Right renal cortex interstitium (tissue), 3 donors: ENCODE results near the gene KCNN3. TPM values are rescaled to one million over a fixed set of nuclear protein-coding genes. Genes with fewer than 3 reads are reported as not detected.
"Not testable (repeated sequence)": the region's sequence is repeated elsewhere in the genome, so short reads cannot be mapped to it uniquely, and the experiment has no call there.

Experiments
- DNase-seq, 3 donors: peaks; one replicate each; pipeline ENCODE4 v3.0.0-alpha.2; 2013; ENCODE audit warnings: low read depth in 3 of 3, low spot score in 2 of 3
- polyA plus RNA-seq, 3 donors: library from polyadenylated mRNA; unstranded; fragments of 120-200 nt; gene quantifications; one replicate each; pipeline ENCODE4 v1.2.1, GENCODE V29; 2013; ENCODE audit not compliant: insufficient read length in 3 of 3

Gene KCNN3
- 1 to 10 TPM; 2.0 to 2.8 (median 2.4) TPM for polyA plus RNA-seq

DNA sequence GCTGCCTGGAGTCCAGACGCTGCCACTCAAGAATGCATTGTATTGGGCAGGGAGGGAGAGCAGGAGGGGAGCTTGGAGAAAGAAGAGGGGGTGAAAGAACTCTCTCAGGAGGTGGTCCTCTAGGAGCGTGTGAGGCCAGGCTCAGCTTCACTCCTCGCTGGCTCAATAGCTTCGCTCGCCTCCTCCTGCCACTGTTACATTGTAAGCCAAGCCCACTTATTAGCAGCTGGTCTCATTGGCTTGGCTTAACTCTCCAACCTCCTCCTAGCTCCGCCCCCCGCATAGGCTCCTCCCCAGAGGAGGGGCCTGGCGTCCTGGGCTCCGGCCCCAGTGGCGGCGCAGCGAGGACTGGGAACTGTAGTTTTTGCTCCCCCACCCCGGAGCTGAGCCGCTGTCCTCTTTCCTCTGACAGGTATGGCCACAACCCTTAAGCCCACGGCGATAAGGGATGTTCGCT is at the start of gene KCNN3:
Gene KCNN3, minus strand, starts transcription at position 167 of the 457 bp plus-strand sequence. CDS start 317 bp downstream, outside the sequence.
- peak; percentile 77 to 93 (median 84) for DNase-seq

DNA sequence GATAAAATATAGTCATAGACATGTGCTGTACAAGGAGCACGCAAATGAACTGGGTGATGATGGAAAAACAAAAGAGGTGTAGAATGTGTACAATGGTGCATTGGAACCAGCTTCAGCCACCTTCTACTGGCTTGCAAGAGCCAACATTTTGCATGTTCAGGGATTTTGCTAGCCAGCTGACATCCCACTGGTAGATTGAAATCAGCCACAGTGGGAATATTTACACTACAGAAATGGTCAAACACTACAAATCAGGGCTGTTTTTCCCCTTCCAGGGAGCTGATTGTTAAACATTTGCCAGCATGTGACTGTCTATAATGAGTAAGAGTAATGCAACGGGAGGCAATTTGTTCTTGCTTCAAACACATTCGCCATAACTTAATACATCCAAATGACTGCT is 43.2 kb upstream of the KCNN3 start:
- DNase-seq = no peak

DNA sequence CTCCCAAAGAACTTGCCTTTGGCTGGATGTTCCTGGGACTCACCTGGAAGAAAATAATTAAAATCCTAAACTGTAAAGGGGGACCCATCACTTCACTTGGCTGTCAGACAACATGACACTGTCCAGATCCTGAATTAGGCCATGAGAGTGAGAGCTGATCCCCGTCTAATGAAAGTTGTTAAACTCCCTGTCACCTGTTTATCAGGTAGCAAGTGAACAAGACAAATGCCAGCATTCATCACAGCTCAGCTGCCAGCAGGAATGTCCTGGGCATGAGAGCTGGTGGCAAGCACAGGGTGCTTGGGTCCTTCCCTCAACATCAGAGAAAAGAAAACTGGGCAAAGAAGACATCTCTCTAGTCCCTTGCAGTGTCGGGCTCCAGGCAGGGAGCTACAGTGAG is 42.7 kb upstream of the KCNN3 start:
- no peak for DNase-seq

DNA sequence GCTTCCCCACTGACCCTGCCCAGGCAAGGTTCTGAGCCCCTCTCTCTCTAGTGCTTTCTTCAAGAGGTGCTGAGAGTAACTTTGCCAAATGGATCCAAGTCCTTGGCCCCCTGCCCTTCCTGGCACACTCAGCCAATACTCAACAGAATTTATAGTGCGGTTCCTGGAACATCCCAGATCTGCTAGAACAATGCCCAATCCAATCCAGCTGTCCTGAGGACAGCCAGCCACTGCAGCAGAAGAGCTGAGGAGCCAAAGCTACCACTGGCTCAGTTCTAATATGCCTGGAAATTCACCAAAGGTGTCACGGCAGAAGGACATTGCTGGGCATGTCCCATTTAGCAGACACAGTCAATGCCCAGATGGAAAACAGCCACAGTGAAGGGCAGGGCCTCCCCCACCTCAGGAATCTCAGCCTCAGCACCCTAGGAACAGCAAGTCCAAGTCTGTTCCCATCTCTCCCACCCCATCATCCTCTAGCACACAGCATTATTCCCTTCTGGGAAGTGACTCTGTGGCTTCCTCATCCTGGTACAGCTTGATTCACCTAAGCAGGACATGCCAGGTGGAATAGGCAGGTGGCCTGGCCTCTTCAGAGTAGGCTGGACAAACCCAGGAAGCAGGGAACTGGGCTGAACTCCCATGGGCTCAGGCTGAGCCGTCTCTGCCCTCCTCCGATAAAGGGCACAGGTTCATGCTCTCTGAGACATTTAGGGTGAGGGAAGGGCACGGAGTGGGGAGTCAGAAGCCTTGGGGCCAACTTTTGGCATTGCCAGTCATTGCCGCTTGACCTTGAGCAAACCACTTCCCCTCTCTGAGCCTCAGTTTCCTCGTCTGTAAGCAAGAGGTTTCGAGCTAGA is 41.8 kb upstream of the KCNN3 start:
- no peak for DNase-seq

DNA sequence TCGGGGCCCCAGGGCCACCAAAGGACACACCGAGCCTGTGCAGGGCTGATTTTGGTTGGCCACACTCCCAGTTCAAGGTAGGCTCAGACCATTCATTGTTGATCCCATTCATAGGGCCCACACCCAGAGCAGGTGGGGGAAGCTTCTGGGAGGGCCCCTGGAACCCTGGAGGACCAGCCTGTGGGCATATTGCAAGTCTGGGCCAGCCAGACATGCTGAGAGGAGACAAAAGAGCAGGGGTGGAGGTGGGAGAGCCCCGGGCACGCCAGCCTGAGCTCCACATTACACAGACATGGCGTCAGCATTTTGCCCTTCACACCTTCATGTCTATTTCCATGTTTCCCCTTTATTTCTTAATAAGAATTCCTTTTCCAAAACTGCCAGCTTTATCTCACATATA is 40.8 kb upstream of the KCNN3 start:
- no peak for DNase-seq

DNA sequence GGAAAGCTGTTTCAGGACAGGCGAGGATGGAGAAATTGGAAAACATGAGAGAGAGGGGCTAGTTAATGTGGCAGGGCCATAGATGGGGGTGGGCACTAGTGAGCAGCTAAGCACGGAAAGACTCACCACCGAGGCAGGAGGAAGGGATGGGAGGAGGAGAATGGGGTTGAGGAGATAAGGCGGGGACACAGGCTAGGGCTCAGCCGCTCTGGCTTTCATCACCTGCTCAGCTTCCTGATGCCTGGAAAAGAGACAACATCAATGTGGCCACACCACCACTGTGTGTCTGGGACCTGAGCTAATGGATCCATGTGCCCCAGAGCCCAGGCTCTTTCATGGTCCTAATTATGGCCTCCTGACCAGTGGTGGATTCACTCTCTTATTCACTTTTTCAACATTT is 38.9 kb upstream of the KCNN3 start:
- no peak for DNase-seq

DNA sequence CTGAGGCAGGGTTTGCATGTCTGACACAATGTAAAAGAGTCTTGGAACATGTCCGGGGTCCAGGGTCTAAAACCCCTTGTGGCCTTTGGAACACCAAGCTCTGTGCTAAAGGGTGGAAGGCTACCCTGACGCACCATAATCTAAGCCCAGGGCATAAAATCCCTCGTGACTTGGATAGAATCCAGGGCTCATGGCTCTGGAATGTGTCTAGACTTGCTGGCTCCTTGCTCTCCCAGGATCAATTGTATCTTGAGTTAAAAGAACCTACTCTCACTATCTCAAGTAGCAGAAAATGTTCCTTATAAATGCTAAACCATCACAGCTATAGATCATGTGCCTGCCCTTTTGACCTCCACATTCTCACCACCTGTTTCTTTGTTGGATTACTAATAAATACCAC is 38.0 kb upstream of the KCNN3 start:
- DNase-seq = not testable (repeated sequence)

DNA sequence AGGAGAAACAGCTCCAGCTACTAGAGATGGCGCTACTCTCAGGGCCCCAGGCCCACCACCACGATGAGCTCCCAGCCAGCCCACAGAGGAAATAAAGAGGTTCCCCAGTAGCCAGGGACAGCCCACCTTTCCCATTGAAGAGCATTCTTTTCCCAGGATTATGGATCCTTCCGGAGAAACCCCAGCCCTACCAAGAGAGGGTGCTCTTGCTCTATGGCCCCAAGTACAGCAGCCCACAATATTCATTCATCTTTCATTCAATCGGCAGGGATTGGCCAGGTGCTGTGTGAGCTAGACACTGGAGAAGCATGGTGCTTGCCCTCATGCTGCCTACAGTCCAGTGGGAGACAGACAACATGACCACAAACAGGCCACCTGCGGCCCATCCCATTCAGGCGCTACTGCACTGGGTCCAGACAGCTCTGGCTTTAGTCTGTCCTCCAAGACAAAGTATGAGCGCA is 36.6 kb upstream of the KCNN3 start:
- no peak for DNase-seq

DNA sequence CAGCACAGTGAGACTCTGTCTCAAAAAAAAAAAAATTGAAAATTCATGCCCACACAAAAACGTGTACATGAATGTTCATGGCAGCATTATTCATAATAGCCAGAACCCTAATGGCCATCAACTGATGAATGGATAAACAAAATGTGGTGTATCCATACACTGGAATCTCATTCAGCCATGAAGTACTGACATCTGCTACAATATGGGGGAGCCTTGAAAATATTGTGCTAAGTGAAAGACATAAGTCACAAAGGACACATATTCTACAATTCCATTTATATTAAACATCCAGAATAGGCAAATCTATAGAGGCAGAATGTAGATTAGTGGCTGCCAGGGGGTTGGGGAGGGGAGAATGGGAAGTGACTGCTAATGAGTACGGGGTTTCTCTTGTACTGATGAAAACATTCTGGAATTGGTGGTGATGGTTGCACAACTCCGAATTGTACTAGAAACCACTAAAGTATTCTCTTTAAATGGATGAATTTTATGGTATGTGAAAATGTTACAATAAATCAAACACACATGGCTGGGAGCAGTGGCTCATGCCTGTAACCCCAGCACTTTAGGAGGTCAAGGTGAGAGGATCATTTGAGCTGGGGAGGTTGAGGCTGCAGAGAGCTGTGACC is 33.0 kb upstream of the KCNN3 start:
- DNase-seq = no peak

DNA sequence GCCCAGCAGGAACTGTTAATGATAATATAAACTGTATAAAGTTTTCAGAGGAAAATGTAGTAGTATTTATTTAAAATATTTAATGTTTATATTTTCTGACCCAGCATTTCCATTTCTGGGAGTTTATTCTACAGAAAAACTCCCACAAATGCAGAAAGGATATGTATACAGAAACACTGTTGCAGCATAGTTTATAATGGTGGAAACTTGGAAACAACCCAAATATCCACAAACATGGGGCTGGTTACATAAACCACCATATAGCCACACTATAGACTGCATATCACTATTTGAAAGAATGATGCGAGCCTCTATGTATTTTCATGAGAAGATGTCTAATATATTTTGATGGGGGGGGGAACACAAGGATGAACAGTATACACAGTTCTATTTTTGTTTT is 31.5 kb upstream of the KCNN3 start:
- DNase-seq = no peak

DNA sequence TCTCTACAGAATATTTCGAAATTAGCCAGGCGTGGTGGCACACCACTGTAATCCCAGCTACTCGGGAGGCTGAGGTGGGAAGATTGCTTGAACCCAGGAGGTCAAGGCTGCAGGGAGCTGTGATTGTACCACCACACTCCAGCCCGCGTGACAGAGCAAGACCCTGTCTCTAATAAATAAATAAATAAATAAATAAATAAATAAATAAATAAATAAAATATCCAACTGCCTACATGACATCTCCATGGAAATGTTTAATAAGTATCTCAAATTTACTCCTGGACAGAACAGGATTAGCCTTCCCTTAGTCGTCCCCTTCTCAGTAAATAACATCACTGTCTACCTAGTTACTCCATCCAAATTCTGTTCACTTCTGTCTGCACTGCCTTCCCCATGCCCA is 29.0 kb upstream of the KCNN3 start:
- no peak for DNase-seq

DNA sequence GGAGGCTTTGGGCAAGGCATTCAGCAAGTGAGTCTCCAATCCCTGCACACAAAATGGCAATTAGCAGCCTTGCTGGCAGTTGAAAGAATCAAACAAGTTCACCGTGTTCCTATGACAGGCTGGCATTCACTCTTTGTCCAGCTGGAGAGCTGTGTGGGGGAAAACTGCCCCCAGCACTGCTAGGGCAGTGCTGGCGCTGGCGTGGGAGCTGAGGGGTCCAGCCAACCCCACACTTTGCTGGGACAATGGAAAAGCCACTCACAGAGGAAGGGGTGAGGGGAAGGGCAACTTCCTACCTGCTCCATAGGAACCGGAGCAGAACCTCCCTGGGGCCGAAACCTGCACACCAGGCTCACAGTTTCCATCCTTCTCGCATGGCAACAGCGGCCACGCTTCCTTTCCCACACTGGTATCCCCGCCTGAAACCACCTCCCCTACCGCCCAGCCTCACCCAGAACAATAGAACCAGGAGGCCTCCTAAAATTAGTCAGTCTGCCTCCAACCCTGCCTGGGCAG is 26.7 kb upstream of the KCNN3 start:
- no peak for DNase-seq

DNA sequence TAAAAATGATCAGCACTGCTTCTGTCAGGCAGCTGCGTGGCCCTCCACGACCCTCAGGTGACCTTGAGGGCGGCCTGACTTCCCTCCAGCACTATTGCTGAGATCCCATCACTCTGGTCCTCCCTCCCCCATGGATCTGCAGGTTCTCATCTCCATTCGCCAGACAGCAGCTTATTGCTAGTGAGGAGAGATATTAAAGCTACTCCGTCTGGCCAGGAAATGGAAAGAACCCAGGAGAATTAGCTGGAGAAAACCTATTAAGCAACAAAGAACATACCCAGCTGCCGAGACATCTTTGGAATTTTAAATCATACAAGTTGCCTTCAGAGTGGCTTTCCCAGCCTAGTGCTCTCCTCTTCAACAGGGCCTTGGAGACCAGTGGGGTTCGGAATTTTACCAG is 25.7 kb upstream of the KCNN3 start:
- DNase-seq = no peak

DNA sequence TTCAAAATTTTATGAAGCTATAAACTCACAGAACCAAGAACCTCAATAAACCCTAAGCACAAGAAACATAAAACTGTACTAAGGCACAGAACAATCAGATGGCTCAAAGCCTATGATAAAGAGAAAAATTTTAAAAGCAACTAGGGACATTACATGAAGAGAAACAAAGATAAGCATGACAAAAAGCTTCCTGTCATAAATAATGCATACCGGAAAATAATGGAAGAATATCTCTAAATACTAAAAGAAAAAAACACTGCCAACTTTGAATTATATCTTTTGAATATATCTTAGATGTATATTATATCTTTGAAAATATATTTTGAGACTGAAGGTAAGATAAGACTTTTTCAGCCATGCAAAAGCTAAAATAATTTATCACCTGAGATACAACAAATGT is 21.4 kb upstream of the KCNN3 start:
- no peak for DNase-seq

DNA sequence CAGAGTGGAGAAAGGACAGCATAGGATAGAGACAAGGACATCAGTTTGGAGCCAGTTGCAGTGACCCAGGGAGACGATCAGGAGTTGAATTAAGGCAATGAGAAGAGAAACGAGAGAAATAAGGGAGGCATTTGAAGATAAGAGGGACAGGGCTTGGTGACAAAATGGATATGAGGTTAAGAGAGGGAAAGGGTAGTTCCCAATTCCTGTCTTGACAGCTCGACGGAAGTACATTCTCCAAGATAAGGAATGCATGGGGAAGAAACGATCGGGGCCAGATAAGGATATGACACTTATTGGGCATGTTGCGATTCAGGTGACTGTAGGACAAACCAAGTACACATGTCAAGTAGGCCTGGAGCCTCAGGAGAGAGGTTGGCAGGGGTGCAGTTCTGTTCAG is 18.7 kb upstream of the KCNN3 start:
- no peak for DNase-seq

DNA sequence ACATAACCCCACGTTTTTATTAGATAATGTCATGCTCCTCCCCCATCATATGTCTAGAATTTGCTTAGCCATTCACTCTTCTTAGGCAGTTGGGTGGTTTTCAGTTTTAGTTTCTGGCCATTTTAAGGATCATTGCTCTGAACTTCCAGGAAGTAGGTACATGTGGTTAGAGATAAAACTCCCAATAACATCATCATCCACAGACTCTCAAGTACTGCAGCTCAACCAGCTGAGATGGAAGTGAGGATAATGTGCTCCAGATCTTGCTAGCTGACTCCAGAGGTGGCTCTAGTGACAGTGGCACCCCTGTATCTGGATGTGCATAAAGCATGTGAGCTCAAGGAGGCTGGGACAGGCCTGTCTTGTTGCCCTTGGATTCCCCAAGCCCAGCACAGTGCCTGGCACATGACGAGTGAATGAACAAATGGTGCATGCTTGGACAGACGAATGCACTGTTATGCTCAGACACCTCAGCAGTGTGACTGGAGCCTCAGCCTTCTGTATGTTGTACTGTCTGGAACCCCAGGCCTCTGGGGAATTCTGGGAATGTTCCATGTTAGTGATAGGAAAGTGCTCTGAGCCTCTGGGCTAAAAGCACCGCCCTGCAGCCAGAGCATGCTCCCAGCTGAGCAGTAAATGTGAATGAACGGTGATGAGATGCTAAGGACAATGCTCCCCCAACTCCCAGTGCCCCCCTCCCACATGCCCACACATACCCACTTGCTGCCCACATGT is 16.4 kb upstream of the KCNN3 start:
- no peak for DNase-seq

DNA sequence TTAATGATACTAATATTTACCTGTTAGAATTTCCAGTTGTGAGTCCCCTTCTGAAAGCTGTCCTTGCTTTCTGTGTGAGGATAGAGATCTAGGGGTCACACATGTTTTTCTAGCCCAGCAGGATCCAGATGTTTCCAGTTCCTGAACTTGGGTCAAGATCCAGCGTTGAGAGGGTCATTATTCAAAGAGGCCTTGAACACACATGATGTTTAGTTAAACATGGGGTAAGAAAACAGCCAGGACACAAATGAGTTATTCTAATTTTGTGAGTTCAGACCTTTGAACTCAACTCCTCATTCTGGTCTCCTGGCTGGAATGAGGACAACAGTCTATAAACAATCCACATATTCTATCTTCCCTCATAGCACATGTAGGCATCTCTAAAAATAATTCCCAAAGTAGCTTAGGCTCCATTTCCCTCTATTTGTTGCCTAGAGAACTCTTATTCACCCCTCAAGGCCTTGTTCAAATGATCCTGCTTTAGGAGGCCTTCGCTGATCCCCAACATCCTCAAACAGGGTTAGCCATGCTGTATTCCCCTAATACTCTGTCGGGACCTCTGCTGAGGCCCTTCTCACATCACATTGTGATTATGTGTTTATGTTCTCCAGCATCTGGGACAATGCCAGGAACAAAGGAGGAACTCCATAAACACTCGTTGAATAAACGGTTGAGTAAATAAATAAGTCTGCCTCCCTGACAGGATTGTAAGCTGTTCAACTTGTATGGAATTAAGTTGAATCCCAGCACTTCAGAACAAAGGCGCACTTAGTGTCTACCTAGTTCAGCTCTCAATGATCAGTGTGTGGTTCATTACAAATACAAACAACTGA is 15.0 kb upstream of the KCNN3 start:
- DNase-seq = no peak

DNA sequence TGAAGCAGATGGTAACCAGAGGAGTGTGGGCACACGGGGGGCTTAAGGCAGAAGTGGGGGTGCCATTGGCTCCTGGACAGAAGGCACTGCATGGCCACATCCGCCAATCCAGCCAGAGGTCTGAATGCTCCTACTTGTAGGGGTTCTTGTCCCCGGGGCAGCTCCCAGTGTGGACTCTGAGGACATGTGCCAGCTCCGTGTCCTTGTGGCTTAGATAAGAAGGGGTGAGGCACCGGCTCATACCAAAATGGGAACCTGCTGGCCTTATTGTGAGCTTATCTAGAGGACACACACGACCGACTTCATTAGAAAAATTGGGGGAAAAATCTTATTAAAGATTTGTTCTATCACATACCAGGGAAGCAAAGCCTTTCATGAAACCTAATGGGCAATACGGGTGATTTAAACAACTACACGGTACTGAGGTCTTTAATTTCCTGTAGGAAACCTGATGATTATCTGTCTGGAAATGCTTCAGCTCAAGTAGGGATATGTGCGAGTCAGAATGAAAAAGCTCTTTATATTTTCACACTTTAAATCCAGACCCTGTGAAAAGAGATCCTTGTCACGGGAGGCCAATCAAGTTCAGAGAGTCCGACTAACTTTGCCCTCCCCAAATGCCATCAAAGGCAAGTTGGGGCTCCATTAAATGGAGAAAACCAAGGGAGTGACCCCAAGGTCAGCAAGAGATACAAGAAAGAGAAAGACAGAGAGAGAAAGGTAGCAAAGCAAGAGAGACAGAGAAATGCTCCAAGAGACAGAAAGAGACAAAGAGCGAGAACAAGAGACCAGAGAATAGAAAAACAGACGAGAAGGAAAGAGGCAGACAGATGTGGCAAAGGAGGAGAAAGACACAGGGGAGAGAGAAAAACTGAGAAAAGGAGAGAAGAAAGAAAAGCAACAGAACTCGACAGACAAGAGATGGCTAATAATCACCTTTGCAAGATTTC is 14.1 kb upstream of the KCNN3 start:
- no peak for DNase-seq
